Osteoblast (primary cell): Measurements from ENCODE around the gene FGD6. TPM values are rescaled to one million over a fixed set of nuclear protein-coding genes. Genes with fewer than 3 reads are reported as not detected.

ENCODE experiments used
- DNase-seq: peaks from one replicate; pipeline ENCODE4 v3.0.0; 2011; ENCODE audit warnings: low spot score, mixed read lengths; ENCODE audit not compliant: insufficient read length; ENCODE audit errors: missing footprints
- H2AFZ ChIP-seq: 2 replicates; pipeline ENCODE4 v1.6.0; 2011; ENCODE audit warnings: mild to moderate bottlenecking, low read length
- H3K27ac ChIP-seq: 2 replicates; pipeline ENCODE4 v1.5.1; 2011; ENCODE audit warnings: mild to moderate bottlenecking, low read depth, low read length, moderate library complexity
- H3K27me3 ChIP-seq: 2 replicates; pipeline ENCODE4 v1.6.0; 2012; ENCODE audit warnings: mild to moderate bottlenecking, control low read depth, inconsistent platforms, low read length, moderate library complexity; ENCODE audit not compliant: insufficient read depth
- H3K36me3 ChIP-seq: 2 replicates; pipeline ENCODE4 v1.5.1; 2011; ENCODE audit warnings: mild to moderate bottlenecking, low read length, control low read depth, moderate library complexity; ENCODE audit not compliant: insufficient read depth
- H3K4me1 ChIP-seq: 2 replicates; pipeline ENCODE4 v1.5.1; 2011; ENCODE audit warnings: mild to moderate bottlenecking, low read length, control low read depth, moderate library complexity; ENCODE audit not compliant: insufficient read depth
- H3K4me2 ChIP-seq: 2 replicates; pipeline ENCODE4 v1.6.0; 2011; ENCODE audit warnings: mild to moderate bottlenecking, low read length; ENCODE audit not compliant: insufficient read depth
- H3K4me3 ChIP-seq: fragments of 200-600 bp; sonication (generic); 3 replicates; pipeline ENCODE4 v1.5.1; 2012; ENCODE audit warnings: mild to moderate bottlenecking, low read length, inconsistent platforms; ENCODE audit not compliant: insufficient read depth
- H3K79me2 ChIP-seq: 2 replicates; pipeline ENCODE4 v1.6.0; 2012; ENCODE audit warnings: mild to moderate bottlenecking, low read length, control low read depth, inconsistent platforms; ENCODE audit not compliant: insufficient read depth
- H3K9me3 ChIP-seq: 2 replicates; pipeline ENCODE4 v1.5.1; 2011; ENCODE audit warnings: low read depth, low read length, control low read depth
- H4K20me1 ChIP-seq: 2 replicates; pipeline ENCODE4 v1.6.0; 2012; ENCODE audit warnings: mild to moderate bottlenecking, low read length, control low read depth; ENCODE audit not compliant: insufficient read depth
- total RNA-seq: library from RNA; depleted of rRNA; stranded (reverse); fragments of >200 nt; gene quantifications from 2 replicates; pipeline ENCODE4 v1.2.3, GENCODE V29; 2012
- TF ChIP-seq, protein P1 (sequence below): IDR thresholded peaks from 2 replicates; pipeline ENCODE4 v1.5.1; 2011; ENCODE audit warnings: mild to moderate bottlenecking, low read depth, low read length, moderate library complexity; ENCODE audit errors: extremely low read depth

The FGD6 gene
- total RNA-seq, 1 donor, result 11.9 TPM

DNA sequence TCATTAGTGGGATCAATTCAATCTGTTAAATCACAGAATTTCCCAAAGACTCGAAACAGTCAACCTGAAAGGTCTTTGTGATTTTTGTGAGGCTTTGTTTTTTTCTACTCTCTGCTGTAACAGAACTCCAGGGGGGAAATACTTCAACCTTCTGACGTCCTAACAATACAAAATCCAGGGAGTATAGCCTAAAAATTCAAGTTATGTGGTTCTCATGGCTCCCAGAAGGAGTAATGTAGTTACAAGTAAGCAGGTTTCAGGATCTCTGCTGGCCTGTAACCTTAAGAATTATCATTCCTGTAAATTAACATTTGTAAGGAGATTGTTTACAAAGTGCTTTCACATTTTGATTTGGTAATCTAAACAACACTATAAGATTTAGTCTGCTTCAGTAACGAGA is 40.3 kb upstream of the FGD6 start:
- TF ChIP-seq, protein P1, sequence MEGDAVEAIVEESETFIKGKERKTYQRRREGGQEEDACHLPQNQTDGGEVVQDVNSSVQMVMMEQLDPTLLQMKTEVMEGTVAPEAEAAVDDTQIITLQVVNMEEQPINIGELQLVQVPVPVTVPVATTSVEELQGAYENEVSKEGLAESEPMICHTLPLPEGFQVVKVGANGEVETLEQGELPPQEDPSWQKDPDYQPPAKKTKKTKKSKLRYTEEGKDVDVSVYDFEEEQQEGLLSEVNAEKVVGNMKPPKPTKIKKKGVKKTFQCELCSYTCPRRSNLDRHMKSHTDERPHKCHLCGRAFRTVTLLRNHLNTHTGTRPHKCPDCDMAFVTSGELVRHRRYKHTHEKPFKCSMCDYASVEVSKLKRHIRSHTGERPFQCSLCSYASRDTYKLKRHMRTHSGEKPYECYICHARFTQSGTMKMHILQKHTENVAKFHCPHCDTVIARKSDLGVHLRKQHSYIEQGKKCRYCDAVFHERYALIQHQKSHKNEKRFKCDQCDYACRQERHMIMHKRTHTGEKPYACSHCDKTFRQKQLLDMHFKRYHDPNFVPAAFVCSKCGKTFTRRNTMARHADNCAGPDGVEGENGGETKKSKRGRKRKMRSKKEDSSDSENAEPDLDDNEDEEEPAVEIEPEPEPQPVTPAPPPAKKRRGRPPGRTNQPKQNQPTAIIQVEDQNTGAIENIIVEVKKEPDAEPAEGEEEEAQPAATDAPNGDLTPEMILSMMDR, result no peak
- Histone ChIP-seq H3K9me3 (no peaks in the 10 kb centered on the region), H3K36me3 (peaks cover 32% of the 10 kb centered on the region), H3K4me2 (no peak overlapping the region), H2AFZ (no peak overlapping the region), H3K27me3 (no peaks in the 10 kb centered on the region), H4K20me1 (no peaks in the 10 kb centered on the region), H3K27ac (no peak overlapping the region), H3K79me2 (no peaks in the 10 kb centered on the region), H3K4me1 (no peaks in the 10 kb centered on the region), H3K4me3 (no peak overlapping the region)
- DNase-seq, result no peak

DNA sequence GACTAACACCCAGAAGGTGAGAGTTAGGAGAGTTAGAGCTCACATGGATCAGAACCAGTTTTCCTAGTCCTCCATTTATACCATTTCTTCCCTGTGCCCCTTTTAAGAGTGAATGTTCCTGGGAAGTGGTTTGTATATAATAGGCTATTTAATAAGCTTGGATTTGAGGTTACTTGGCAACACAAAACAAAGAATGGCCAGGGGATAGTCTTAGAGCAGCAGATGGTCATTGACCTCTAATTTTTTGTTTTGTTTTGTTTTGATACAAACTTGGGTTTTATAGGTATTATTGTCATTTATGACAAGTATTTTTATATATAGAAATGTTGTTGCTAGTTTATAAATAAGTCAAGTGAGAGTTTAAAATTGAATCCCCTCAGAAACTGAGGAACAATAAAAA is 36.1 kb upstream of the FGD6 start:
- H4K20me1 ChIP-seq, result no peaks in the 10 kb centered on the region
- no peak for DNase-seq
- H3K27me3 ChIP-seq, result no peaks in the 10 kb centered on the region
- H3K9me3 ChIP-seq, result no peaks in the 10 kb centered on the region
- H3K79me2 ChIP-seq, result peaks cover 20% of the 10 kb centered on the region
- H3K36me3 ChIP-seq, result peaks cover 32% of the 10 kb centered on the region
- TF ChIP-seq, protein P1, result no peak
- H2AFZ ChIP-seq, result no peak overlapping the region
- H3K4me2 ChIP-seq, result no peak overlapping the region
- no peak overlapping the region for H3K4me3 ChIP-seq
- H3K4me1 ChIP-seq, result no peaks in the 10 kb centered on the region
- H3K27ac ChIP-seq, result no peak overlapping the region

DNA sequence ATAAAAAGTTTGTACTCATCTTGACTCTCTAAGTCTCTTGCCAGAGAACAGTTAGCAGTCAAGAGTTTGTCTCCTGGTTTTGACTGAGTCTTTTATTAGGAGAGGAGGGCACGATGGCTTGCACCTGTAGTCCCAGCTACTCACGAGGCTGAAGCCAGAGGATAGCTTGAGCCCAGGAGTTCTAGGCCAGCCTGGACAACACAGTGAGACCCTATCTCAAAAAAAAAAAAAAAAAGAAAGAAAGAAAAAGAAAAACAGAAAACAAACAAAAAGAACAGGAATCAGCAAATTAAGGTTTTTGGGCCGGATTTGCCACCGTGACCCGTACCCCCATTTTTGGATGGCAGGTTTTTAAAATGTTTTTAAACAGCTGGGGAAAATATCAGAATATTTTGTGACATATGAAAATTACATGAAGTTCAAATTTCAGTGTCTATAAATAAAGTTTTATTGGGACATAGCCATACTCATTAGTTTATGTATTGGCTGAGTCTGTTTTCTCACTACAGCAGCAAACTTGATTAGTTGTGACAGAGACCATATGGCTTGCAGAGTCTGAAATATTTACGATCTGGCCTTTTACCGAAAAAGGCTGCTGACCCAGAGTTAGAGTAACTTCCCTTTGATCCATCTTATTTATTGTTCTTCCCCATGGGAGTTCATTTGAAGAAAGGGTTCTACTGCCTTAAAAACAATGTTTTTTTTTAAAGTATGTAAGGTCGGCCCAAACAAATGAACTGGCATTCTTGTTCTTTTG is 31.5 kb upstream of the FGD6 start:
- peaks cover 19% of the 10 kb centered on the region for H3K4me1 ChIP-seq
- no peak overlapping the region for H3K27ac ChIP-seq
- no peaks in the 10 kb centered on the region for H3K9me3 ChIP-seq
- H3K4me2 ChIP-seq, result no peak overlapping the region
- H3K4me3 ChIP-seq, result no peak overlapping the region
- peaks cover 43% of the 10 kb centered on the region for H3K79me2 ChIP-seq
- H3K36me3 ChIP-seq, result peaks cover 10% of the 10 kb centered on the region
- no peak for DNase-seq
- TF ChIP-seq, protein P1, result no peak
- peaks cover 17% of the 10 kb centered on the region for H4K20me1 ChIP-seq
- no peak overlapping the region for H2AFZ ChIP-seq
- H3K27me3 ChIP-seq, result no peaks in the 10 kb centered on the region

DNA sequence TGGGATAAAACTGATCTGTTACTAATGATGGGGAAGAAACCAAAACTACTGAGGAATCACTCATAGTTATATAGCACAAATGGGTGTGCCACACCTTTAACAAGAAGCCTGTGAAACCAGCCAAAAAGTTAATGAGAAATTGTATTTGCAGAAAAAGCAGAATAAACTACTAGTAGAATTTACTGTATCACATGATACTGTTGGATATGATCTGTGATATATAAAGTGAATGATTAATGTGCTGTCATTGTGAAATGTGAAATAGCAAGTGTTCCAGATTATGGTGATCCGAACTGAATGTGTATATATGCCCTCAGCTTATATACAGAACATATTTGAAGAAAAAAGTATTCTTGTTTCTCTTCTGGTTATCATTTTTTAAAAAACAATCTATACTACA is 30.8 kb upstream of the FGD6 start:
- TF ChIP-seq, protein P1, result no peak
- H3K27ac ChIP-seq, result no peak overlapping the region
- no peak overlapping the region for H3K4me3 ChIP-seq
- peaks cover 49% of the 10 kb centered on the region for H3K79me2 ChIP-seq
- H4K20me1 ChIP-seq, result peaks cover 18% of the 10 kb centered on the region
- H2AFZ ChIP-seq, result no peak overlapping the region
- peaks cover 3% of the 10 kb centered on the region for H3K36me3 ChIP-seq
- H3K4me2 ChIP-seq, result no peak overlapping the region
- no peaks in the 10 kb centered on the region for H3K27me3 ChIP-seq
- H3K9me3 ChIP-seq, result no peaks in the 10 kb centered on the region
- no peak for DNase-seq
- H3K4me1 ChIP-seq, result peaks cover 19% of the 10 kb centered on the region
